ENCODE data around the gene MST1.
"Not testable (repeated sequence)": the region's sequence is repeated elsewhere in the genome, so short reads cannot be mapped to it uniquely, and the experiment has no call there.

Gene MST1

GRCh38 chr3:49700453-49701128 lies 11.3 kb upstream of the MST1 start:
- Histone ChIP-seq H3K27me3 (no peaks in the 10 kb centered on the region), H3K9me3 (no peaks in the 10 kb centered on the region), H3K36me3 (no peaks in the 10 kb centered on the region), H3K4me3 (ENCODE audit: low read depth, low read length) (no peak overlapping the region), H3K4me1 (no peaks in the 10 kb centered on the region)
- DNase-seq: no peak
- 0 out of 2 replicates have a peak, but pooled peaks have one; percentile 9 for TF ChIP-seq CTCF (IDR thresholded peaks at IDR 0.05; ENCODE audit: low read depth, low read length)

- H3K36me3 ChIP-seq: no peaks in the 10 kb centered on the region
- TF ChIP-seq CTCF (IDR thresholded peaks at IDR 0.05; ENCODE audit: low read depth, low read length): no peak
- no peaks in the 10 kb centered on the region for H3K27me3 ChIP-seq
- no peak overlapping the region for H3K4me3 ChIP-seq (ENCODE audit: low read depth, low read length)
- no peaks in the 10 kb centered on the region for H3K4me1 ChIP-seq
- no peak for DNase-seq
- no peaks in the 10 kb centered on the region for H3K9me3 ChIP-seq
Measured at GRCh38 chr3:49700014-49700413, 10.7 kb upstream of the MST1 start.

- Histone ChIP-seq H3K27me3 (no peaks in the 10 kb centered on the region), H3K9me3 (no peaks in the 10 kb centered on the region), H3K4me3 (ENCODE audit: low read depth, low read length) (no peak overlapping the region), H3K36me3 (no peaks in the 10 kb centered on the region), H3K4me1 (no peaks in the 10 kb centered on the region)
- DNase-seq: no peak
- no peak for TF ChIP-seq CTCF (IDR thresholded peaks at IDR 0.05; ENCODE audit: low read depth, low read length)
Measured at GRCh38 chr3:49699281-49699979, 10.2 kb upstream of the MST1 start.

- H3K4me3 ChIP-seq (ENCODE audit: low read depth, low read length); H3K9me3 ChIP-seq; DNase-seq; H3K36me3 ChIP-seq; H3K27me3 ChIP-seq; H3K4me1 ChIP-seq: not testable (repeated sequence)
Measured at GRCh38 chr3:49695350-49696015, 6.2 kb upstream of the MST1 start.

GRCh38 chr3:49694409-49695070 lies 5.3 kb upstream of the MST1 start:
- DNase-seq; H3K36me3 ChIP-seq; H3K27me3 ChIP-seq; H3K4me1 ChIP-seq; H3K9me3 ChIP-seq; H3K4me3 ChIP-seq (ENCODE audit: low read depth, low read length): not testable (repeated sequence)

GRCh38 chr3:49691481-49691880 lies 2.2 kb upstream of the MST1 start:
- H3K4me3 ChIP-seq (ENCODE audit: low read depth, low read length); H3K27me3 ChIP-seq; H3K36me3 ChIP-seq; H3K9me3 ChIP-seq; DNase-seq; H3K4me1 ChIP-seq: not testable (repeated sequence)

GRCh38 chr3:49690856-49691255 lies 1.6 kb upstream of the MST1 start:
- not testable (repeated sequence) for H3K36me3 ChIP-seq; H3K4me1 ChIP-seq; H3K9me3 ChIP-seq; H3K4me3 ChIP-seq (ENCODE audit: low read depth, low read length); DNase-seq; H3K27me3 ChIP-seq

- H3K36me3 ChIP-seq: not testable (repeated sequence)
- peak overlapping the region; percentile 80 for H3K4me3 ChIP-seq (ENCODE audit: low read depth, low read length)
Measured at GRCh38 chr3:49689908-49690624, 792 bp upstream of the MST1 start.

GRCh38 chr3:49688338-49689045 lies 782 bp downstream of the MST1 start:
- peak overlapping the region; percentile 80 for H3K4me3 ChIP-seq (ENCODE audit: low read depth, low read length)
- not testable (repeated sequence) for H3K9me3 ChIP-seq, DNase-seq, H3K4me1 ChIP-seq, H3K27me3 ChIP-seq, H3K36me3 ChIP-seq

More at GRCh38 chr3:49689908-49690624, 792 bp upstream of the MST1 start:
- not testable (repeated sequence) for DNase-seq, H3K27me3 ChIP-seq, H3K4me1 ChIP-seq, H3K9me3 ChIP-seq

GRCh38 chr3:49687424-49687795 lies 1.9 kb downstream of the MST1 start:
- not testable (repeated sequence) for DNase-seq; H3K36me3 ChIP-seq; H3K9me3 ChIP-seq; H3K4me1 ChIP-seq; H3K27me3 ChIP-seq; H3K4me3 ChIP-seq (ENCODE audit: low read depth, low read length)

GRCh38 chr3:49686769-49687423 lies 2.4 kb downstream of the MST1 start:
- not testable (repeated sequence) for H3K9me3 ChIP-seq; H3K4me1 ChIP-seq; H3K36me3 ChIP-seq; H3K27me3 ChIP-seq; H3K4me3 ChIP-seq (ENCODE audit: low read depth, low read length); DNase-seq

Measured in BE2C (cell line).